ENCODE data around the gene GALNT15.

GALNT15 gene

GRCh38 chr3:16198427-16198826, 23.9 kb downstream of the GALNT15 start:
- peak overlapping the region; percentile 54; the same call in 1 of the 2 replicates for H3K27ac ChIP-seq (ENCODE audit: low read length)
- H3K9ac ChIP-seq (ENCODE audit: low read depth, low read length), result no peak overlapping the region
- no peak overlapping the region for H3K4me3 ChIP-seq (ENCODE audit: low read depth in 1 of 2, low read length in 2 of 2)
- H3K4me2 ChIP-seq (ENCODE audit: insufficient read depth, low read length), result no peak overlapping the region
- H3K9me3 ChIP-seq (ENCODE audit: insufficient read depth, low read length, severe bottlenecking), result no peaks in the 10 kb centered on the region
- DNase-seq, result no peak
- peaks cover 25% of the 10 kb centered on the region for H3K4me1 ChIP-seq (ENCODE audit: insufficient read depth, low read length)
- H3K27me3 ChIP-seq (ENCODE audit: insufficient read depth, low read length, poor library complexity), result no peaks in the 10 kb centered on the region
- TF ChIP-seq EZH2 (IDR thresholded peaks at IDR 0.05; ENCODE audit: borderline replicate concordance, low read depth, low read length, severe bottlenecking), result no peak
- TF ChIP-seq, protein P1, sequence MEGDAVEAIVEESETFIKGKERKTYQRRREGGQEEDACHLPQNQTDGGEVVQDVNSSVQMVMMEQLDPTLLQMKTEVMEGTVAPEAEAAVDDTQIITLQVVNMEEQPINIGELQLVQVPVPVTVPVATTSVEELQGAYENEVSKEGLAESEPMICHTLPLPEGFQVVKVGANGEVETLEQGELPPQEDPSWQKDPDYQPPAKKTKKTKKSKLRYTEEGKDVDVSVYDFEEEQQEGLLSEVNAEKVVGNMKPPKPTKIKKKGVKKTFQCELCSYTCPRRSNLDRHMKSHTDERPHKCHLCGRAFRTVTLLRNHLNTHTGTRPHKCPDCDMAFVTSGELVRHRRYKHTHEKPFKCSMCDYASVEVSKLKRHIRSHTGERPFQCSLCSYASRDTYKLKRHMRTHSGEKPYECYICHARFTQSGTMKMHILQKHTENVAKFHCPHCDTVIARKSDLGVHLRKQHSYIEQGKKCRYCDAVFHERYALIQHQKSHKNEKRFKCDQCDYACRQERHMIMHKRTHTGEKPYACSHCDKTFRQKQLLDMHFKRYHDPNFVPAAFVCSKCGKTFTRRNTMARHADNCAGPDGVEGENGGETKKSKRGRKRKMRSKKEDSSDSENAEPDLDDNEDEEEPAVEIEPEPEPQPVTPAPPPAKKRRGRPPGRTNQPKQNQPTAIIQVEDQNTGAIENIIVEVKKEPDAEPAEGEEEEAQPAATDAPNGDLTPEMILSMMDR (IDR thresholded peaks at IDR 0.05; ENCODE audit: borderline replicate concordance, extremely low read depth, low read length, poor library complexity, severe bottlenecking), result no peak
- no peak for ATAC-seq (ENCODE audit: insufficient read depth, low read depth)
- H2AFZ ChIP-seq (ENCODE audit: low read depth, low read length), result no peak overlapping the region
- no peaks in the 10 kb centered on the region for H4K20me1 ChIP-seq (ENCODE audit: insufficient read depth, low read length)
- H3K79me2 ChIP-seq (ENCODE audit: insufficient read depth, low read length), result no peaks in the 10 kb centered on the region
- H3K36me3 ChIP-seq (ENCODE audit: insufficient read depth, low read length), result no peaks in the 10 kb centered on the region

GRCh38 chr3:16199769-16200168, 25.3 kb downstream of the GALNT15 start:
- ATAC-seq (ENCODE audit: insufficient read depth, low read depth) (peak; percentile 64), DNase-seq (peak; percentile 47)
- no peak overlapping the region for H2AFZ ChIP-seq (ENCODE audit: low read depth, low read length)
- H3K27me3 ChIP-seq (ENCODE audit: insufficient read depth, low read length, poor library complexity), result no peaks in the 10 kb centered on the region
- no peaks in the 10 kb centered on the region for H3K79me2 ChIP-seq (ENCODE audit: insufficient read depth, low read length)
- H3K9ac ChIP-seq (ENCODE audit: low read depth, low read length), result peak overlapping the region; percentile 22; the same call in 1 of the 2 replicates
- H3K4me3 ChIP-seq (ENCODE audit: low read depth in 1 of 2, low read length in 2 of 2), result no peak overlapping the region
- TF ChIP-seq, protein P1 (IDR thresholded peaks at IDR 0.05; ENCODE audit: borderline replicate concordance, extremely low read depth, low read length, poor library complexity, severe bottlenecking), result no peak
- no peak for TF ChIP-seq EZH2 (IDR thresholded peaks at IDR 0.05; ENCODE audit: borderline replicate concordance, low read depth, low read length, severe bottlenecking)
- H3K4me2 ChIP-seq (ENCODE audit: insufficient read depth, low read length), result no peak overlapping the region
- no peaks in the 10 kb centered on the region for H3K36me3 ChIP-seq (ENCODE audit: insufficient read depth, low read length)
- H3K9me3 ChIP-seq (ENCODE audit: insufficient read depth, low read length, severe bottlenecking), result no peaks in the 10 kb centered on the region
- peak overlapping the region; percentile 60 for H3K27ac ChIP-seq (ENCODE audit: low read length)
- peaks cover 29% of the 10 kb centered on the region for H3K4me1 ChIP-seq (ENCODE audit: insufficient read depth, low read length)
- no peaks in the 10 kb centered on the region for H4K20me1 ChIP-seq (ENCODE audit: insufficient read depth, low read length)

GRCh38 chr3:16200411-16200810, 25.9 kb downstream of the GALNT15 start:
- DNase-seq, result no peak
- Histone ChIP-seq H3K36me3 (ENCODE audit: insufficient read depth, low read length) (no peaks in the 10 kb centered on the region), H3K9me3 (ENCODE audit: insufficient read depth, low read length, severe bottlenecking) (no peaks in the 10 kb centered on the region), H3K4me3 (ENCODE audit: low read depth in 1 of 2, low read length in 2 of 2) (no peak overlapping the region), H3K4me1 (ENCODE audit: insufficient read depth, low read length) (peaks cover 36% of the 10 kb centered on the region), H3K4me2 (ENCODE audit: insufficient read depth, low read length) (no peak overlapping the region), H3K79me2 (ENCODE audit: insufficient read depth, low read length) (no peaks in the 10 kb centered on the region), H3K27ac (ENCODE audit: low read length) (peak overlapping the region; percentile 60), H3K9ac (ENCODE audit: low read depth, low read length) (peak overlapping the region; percentile 22; the same call in 1 of the 2 replicates), H3K27me3 (ENCODE audit: insufficient read depth, low read length, poor library complexity) (no peaks in the 10 kb centered on the region), H2AFZ (ENCODE audit: low read depth, low read length) (0 out of 2 replicates have a peak overlapping the region, but pooled peaks have one; percentile 3), H4K20me1 (ENCODE audit: insufficient read depth, low read length) (no peaks in the 10 kb centered on the region)
- no peak for TF ChIP-seq EZH2 (IDR thresholded peaks at IDR 0.05; ENCODE audit: borderline replicate concordance, low read depth, low read length, severe bottlenecking)
- TF ChIP-seq, protein P1 (IDR thresholded peaks at IDR 0.05; ENCODE audit: borderline replicate concordance, extremely low read depth, low read length, poor library complexity, severe bottlenecking), result no peak
- peak; percentile 31; the same call in 2 of the 3 replicates for ATAC-seq (ENCODE audit: insufficient read depth, low read depth)
